ENCODE results near the gene TULP4.
"Not testable (repeated sequence)": the region's sequence is repeated elsewhere in the genome, so short reads cannot be mapped to it uniquely, and the experiment has no call there.

TULP4 gene

GRCh38 chr6:158508450-158508849 lies 196.2 kb downstream of the TULP4 start:
- DNase-seq = no peak

GRCh38 chr6:158509465-158509864 lies 197.2 kb downstream of the TULP4 start:
- DNase-seq = no peak

- DNase-seq = no peak
These were observed 200.5 kb downstream of the TULP4 start for GRCh38 chr6:158512809-158513208.

- no peak for DNase-seq
These were observed 201.9 kb downstream of the TULP4 start for GRCh38 chr6:158514176-158514575.

GRCh38 chr6:158514991-158515390 lies 202.7 kb downstream of the TULP4 start:
- no peak for DNase-seq

GRCh38 chr6:158516098-158516497 lies 203.8 kb downstream of the TULP4 start:
- DNase-seq = no peak

- DNase-seq = no peak
These were observed 204.8 kb downstream of the TULP4 start for GRCh38 chr6:158517038-158517437.

- DNase-seq = no peak
These were observed 205.3 kb downstream of the TULP4 start for GRCh38 chr6:158517581-158517980.

- DNase-seq = peak; percentile 35
These were observed 206.2 kb downstream of the TULP4 start for GRCh38 chr6:158518191-158519127.

- no peak for DNase-seq
These were observed 207.0 kb downstream of the TULP4 start for GRCh38 chr6:158519300-158519699.

GRCh38 chr6:158519761-158520160 lies 207.5 kb downstream of the TULP4 start:
- no peak for DNase-seq

- not testable (repeated sequence) for DNase-seq
These were observed 208.7 kb downstream of the TULP4 start for GRCh38 chr6:158520975-158521374.

GRCh38 chr6:158521759-158522158 lies 209.5 kb downstream of the TULP4 start:
- no peak for DNase-seq

- DNase-seq = no peak
These were observed 210.4 kb downstream of the TULP4 start for GRCh38 chr6:158522616-158523015.

- DNase-seq = no peak
These were observed 212.0 kb downstream of the TULP4 start for GRCh38 chr6:158524311-158524710.

GRCh38 chr6:158527858-158528257 lies 215.6 kb downstream of the TULP4 start:
- DNase-seq = not testable (repeated sequence)

GRCh38 chr6:158528826-158529225 lies 216.6 kb downstream of the TULP4 start:
- DNase-seq = no peak

GRCh38 chr6:158529629-158530028 lies 217.4 kb downstream of the TULP4 start:
- DNase-seq = no peak

- DNase-seq = no peak
These were observed 219.3 kb downstream of the TULP4 start for GRCh38 chr6:158531566-158531965.

GRCh38 chr6:158531970-158532369 lies 219.7 kb downstream of the TULP4 start:
- DNase-seq = no peak

GRCh38 chr6:158536084-158536890 lies 224.0 kb downstream of the TULP4 start:
- DNase-seq = peak; percentile 30

GRCh38 chr6:158536891-158537798 lies 224.9 kb downstream of the TULP4 start:
- peak; percentile 52 for DNase-seq

- no peak for DNase-seq
These were observed 226.5 kb downstream of the TULP4 start for GRCh38 chr6:158538741-158539140.
